ENCODE measurements around the gene IRF4. TPM values are rescaled to one million over a fixed set of nuclear protein-coding genes. Genes with fewer than 3 reads are reported as not detected.

Gene IRF4
- polyA plus RNA-seq, 1 experiment = not detected

GRCh38 chr6:360349-360748, 31.2 kb upstream of the IRF4 start:
- no peak for TF ChIP-seq CTCF (IDR thresholded peaks at IDR 0.05; ENCODE audit: insufficient read depth, low read depth, low read length)
- no peak for DNase-seq (ENCODE audit: low read depth)
- H3K4me3 ChIP-seq (ENCODE audit: low read depth, low read length) = no peak overlapping the region
- no peaks in the 10 kb centered on the region for H3K27me3 ChIP-seq (ENCODE audit: control insufficient read depth, insufficient read depth, low read length)
- no peaks in the 10 kb centered on the region for H3K36me3 ChIP-seq (ENCODE audit: control insufficient read depth, insufficient read depth, low read length)
- ChIA-PET CTCF (no interaction called here), POLR2A (no interaction called here)

GRCh38 chr6:360764-361373, 30.7 kb upstream of the IRF4 start:
- ChIA-PET CTCF (interaction anchor here (0.8 to 1.5 kb wide), 3 partner anchors 8 to 38 kb away, joined by 3 to 6 read pairs (median 3); no protein-coding TSS in a partner anchor), POLR2A (no interaction called here)
- TF ChIP-seq CTCF (IDR thresholded peaks at IDR 0.05; ENCODE audit: insufficient read depth, low read depth, low read length) = no peak
- Histone ChIP-seq H3K36me3 (ENCODE audit: control insufficient read depth, insufficient read depth, low read length) (no peaks in the 10 kb centered on the region), H3K27me3 (ENCODE audit: control insufficient read depth, insufficient read depth, low read length) (no peaks in the 10 kb centered on the region), H3K4me3 (ENCODE audit: low read depth, low read length) (no peak overlapping the region)
- no peak for DNase-seq (ENCODE audit: low read depth)

- POLR2A ChIA-PET = no interaction called here
- no peak for TF ChIP-seq CTCF (IDR thresholded peaks at IDR 0.05; ENCODE audit: insufficient read depth, low read depth, low read length)
Measured at GRCh38 chr6:361411-362132, 30.0 kb upstream of the IRF4 start.

GRCh38 chr6:362231-362923, 29.2 kb upstream of the IRF4 start:
- ChIA-PET CTCF (interaction anchor here (1.5 kb wide), 1 partner anchor 9 kb away, joined by 6 read pairs; no protein-coding TSS in a partner anchor), POLR2A (no interaction called here)
- TF ChIP-seq CTCF (IDR thresholded peaks at IDR 0.05; ENCODE audit: insufficient read depth, low read depth, low read length) = no peak
- H3K36me3 ChIP-seq (ENCODE audit: control insufficient read depth, insufficient read depth, low read length) = no peaks in the 10 kb centered on the region
- no peak for DNase-seq (ENCODE audit: low read depth)
- no peaks in the 10 kb centered on the region for H3K27me3 ChIP-seq (ENCODE audit: control insufficient read depth, insufficient read depth, low read length)
- no peak overlapping the region for H3K4me3 ChIP-seq (ENCODE audit: low read depth, low read length)

More at GRCh38 chr6:361411-362132, 30.0 kb upstream of the IRF4 start:
- no peak for DNase-seq (ENCODE audit: low read depth)
- CTCF ChIA-PET = interaction anchor here (0.8 to 1.5 kb wide), 3 partner anchors 8 to 37 kb away, joined by 3 to 6 read pairs (median 3); no protein-coding TSS in a partner anchor
- no peaks in the 10 kb centered on the region for H3K36me3 ChIP-seq (ENCODE audit: control insufficient read depth, insufficient read depth, low read length)
- H3K4me3 ChIP-seq (ENCODE audit: low read depth, low read length) = no peak overlapping the region
- no peaks in the 10 kb centered on the region for H3K27me3 ChIP-seq (ENCODE audit: control insufficient read depth, insufficient read depth, low read length)

GRCh38 chr6:362924-363249, 28.7 kb upstream of the IRF4 start:
- Histone ChIP-seq H3K27me3 (ENCODE audit: control insufficient read depth, insufficient read depth, low read length) (no peaks in the 10 kb centered on the region), H3K36me3 (ENCODE audit: control insufficient read depth, insufficient read depth, low read length) (no peaks in the 10 kb centered on the region), H3K4me3 (ENCODE audit: low read depth, low read length) (no peak overlapping the region)
- no peak for TF ChIP-seq CTCF (IDR thresholded peaks at IDR 0.05; ENCODE audit: insufficient read depth, low read depth, low read length)
- ChIA-PET POLR2A (no interaction called here), CTCF (no interaction called here)
- no peak for DNase-seq (ENCODE audit: low read depth)
